ENCODE results near the gene CTAGE9. TPM values are rescaled to one million over a fixed set of nuclear protein-coding genes. Genes with fewer than 3 reads are reported as not detected.

The CTAGE9 gene
- total RNA-seq, 1 experiment from 2014 or later = not detected

GRCh38 chr6:131694832-131695426 lies 15.9 kb downstream of the CTAGE9 start:
- H3T11ph ChIP-seq (ENCODE audit: low read length) = no peak overlapping the region
- no peaks in the 10 kb centered on the region for H3K79me1 ChIP-seq (ENCODE audit: insufficient read depth, low read depth, low read length, poor library complexity, severe bottlenecking)
- no peak overlapping the region for H2BK20ac ChIP-seq (ENCODE audit: low read depth, low read length, poor library complexity, severe bottlenecking)
- peak; percentile 71 for DNase-seq
- peak; percentile 90 for TF ChIP-seq CTCF (conservative IDR thresholded peaks at IDR 0.05)
- Mint-ChIP-seq H3K27me3 (ENCODE audit: low read depth) (peaks cover 10% of the 10 kb centered on the region), H3K36me3 (ENCODE audit: insufficient read depth in 1 of 3, low read depth in 3 of 3) (no peaks in the 10 kb centered on the region), H3K9me3 (no peaks in the 10 kb centered on the region; a peak in 1 of 5 replicates), H3K4me1 (peaks cover 7 to 9% of the 10 kb centered on the region in 2 experiments; a peak in 3 of 4 replicates), H3K27ac (no peak overlapping the region), H3K4me3 (no peak overlapping the region)
- no peak overlapping the region for H2BK15ac ChIP-seq (ENCODE audit: low read depth, low read length)
- no CpG with 5 or more reads among the region's 2 CpGs for WGBS (ENCODE audit: extremely low coverage, insufficient read length, low lambda C conversion rate)
- no peak overlapping the region for H2BK120ac ChIP-seq (ENCODE audit: low read depth, low read length, poor library complexity, severe bottlenecking)
- no peaks in the 10 kb centered on the region for H3K23me2 ChIP-seq (ENCODE audit: insufficient read length, low read depth, low read length, poor library complexity, severe bottlenecking)
- H3K27me3 ChIP-seq (ENCODE audit: insufficient read depth, low read length) = no peaks in the 10 kb centered on the region
- H2AK5ac ChIP-seq (ENCODE audit: insufficient read length, low read length) = no peak overlapping the region
- H3K56ac ChIP-seq (ENCODE audit: insufficient read length, low read depth, low read length) = no peak overlapping the region
- H3K4me1 ChIP-seq (ENCODE audit: insufficient read depth, low read length) = no peaks in the 10 kb centered on the region; the same call in 1 of the 2 replicates
- H3K4me2 ChIP-seq (ENCODE audit: insufficient read depth, insufficient read length, low read length) = no peak overlapping the region
- no peak overlapping the region for H4K5ac ChIP-seq (ENCODE audit: insufficient read length, low read depth, low read length)
- H2BK5ac ChIP-seq (ENCODE audit: insufficient read length, low read length) = no peak overlapping the region
- no peak overlapping the region for H2BK12ac ChIP-seq (ENCODE audit: insufficient read length, low read depth, low read length)
- H3K79me2 ChIP-seq (ENCODE audit: insufficient read depth, low read length) = no peaks in the 10 kb centered on the region
- H4K20me1 ChIP-seq (ENCODE audit: control insufficient read depth, insufficient read depth, insufficient read length) = no peaks in the 10 kb centered on the region
- no peaks in the 10 kb centered on the region for H3K9me3 ChIP-seq (ENCODE audit: control insufficient read depth, low read depth, low read length)
- no peak overlapping the region for H3K14ac ChIP-seq (ENCODE audit: insufficient read depth, low read length)
- no peak overlapping the region for H4K91ac ChIP-seq (ENCODE audit: insufficient read length, low read depth, low read length)
- no peak overlapping the region for H3K18ac ChIP-seq (ENCODE audit: insufficient read length, low read depth, low read length)
- no peak overlapping the region for H3K9ac ChIP-seq (ENCODE audit: extremely low read depth, insufficient read length, low read length)
- H3K27ac ChIP-seq (ENCODE audit: insufficient read length, low read depth, low read length) = no peak overlapping the region
- H2AFZ ChIP-seq (ENCODE audit: low read length) = no peak overlapping the region
- H4K8ac ChIP-seq (replicated peaks; ENCODE audit: insufficient read length, low read depth, low read length) = no peak overlapping the region
- no peak overlapping the region for H3K23ac ChIP-seq (ENCODE audit: insufficient read length, low read depth, low read length)
- no peak overlapping the region for H3K4ac ChIP-seq (ENCODE audit: low read depth, low read length)
